Activated CD4-positive, alpha-beta T cell treated with anti-CD3 and anti-CD28 coated beads, Interleukin-2, amount 10 ng/mL, durations not matched to agents 24 days and 14 days (primary cell): ENCODE measurements around the gene TMEM150C. TPM values are rescaled to one million over a fixed set of nuclear protein-coding genes. Genes with fewer than 3 reads are reported as not detected.

Source experiments
- DNase-seq: peaks from one replicate; pipeline ENCODE4 v3.0.0; 2022
- H3K27ac Mint-ChIP-seq: one replicate; pipeline ENCODE4 v1.8.0; 2022; ENCODE audit warnings: mild to moderate bottlenecking, mixed read lengths
- H3K27me3 Mint-ChIP-seq: one replicate; pipeline ENCODE4 v1.8.0; 2022; ENCODE audit warnings: mixed read lengths
- H3K36me3 Mint-ChIP-seq: one replicate; pipeline ENCODE4 v1.8.0; 2022; ENCODE audit warnings: low read depth, mild to moderate bottlenecking, mixed read lengths
- H3K4me1 Mint-ChIP-seq: one replicate; pipeline ENCODE4 v1.8.0; 2021; ENCODE audit warnings: mixed read lengths
- H3K4me3 Mint-ChIP-seq: one replicate; pipeline ENCODE4 v1.8.0; 2022; ENCODE audit warnings: mild to moderate bottlenecking, moderate library complexity, mixed read lengths
- H3K9me3 Mint-ChIP-seq: one replicate; pipeline ENCODE4 v1.8.0; 2021; ENCODE audit warnings: mixed read lengths
- intact Hi-C: fragments of 100-400 bp; cut with micrococcal nuclease; formaldehyde crosslinking; loops from one replicate; pipeline ENCODE4 v1.15.1; 2023
- total RNA-seq: library from RNA; stranded (reverse); gene quantifications from 2 replicates; pipeline ENCODE4 v1.2.3, GENCODE V29; 2022

The TMEM150C gene
- total RNA-seq, 1 donor from 2014 or later, result not detected

- H3K4me1 Mint-ChIP-seq, result peaks cover 4% of the 10 kb centered on the region
- intact Hi-C loops, result loop anchor here (1.0 to 10.0 kb wide), 3 partner anchors 277 to 820 kb away; partner anchors contain the start of gene COQ2
- peak; percentile 95 for DNase-seq
- H3K36me3 Mint-ChIP-seq, result peaks cover 46% of the 10 kb centered on the region
- no peaks in the 10 kb centered on the region for H3K27me3 Mint-ChIP-seq
- H3K4me3 Mint-ChIP-seq, result no peak overlapping the region
- H3K27ac Mint-ChIP-seq, result no peak overlapping the region
- H3K9me3 Mint-ChIP-seq, result no peaks in the 10 kb centered on the region
Measured at GRCh38 chr4:82462415-82462831, 99.4 kb downstream of the TMEM150C start.

GRCh38 chr4:82461710-82462109 lies 100.1 kb downstream of the TMEM150C start:
- DNase-seq, result no peak
- H3K4me3 Mint-ChIP-seq, result no peak overlapping the region
- H3K36me3 Mint-ChIP-seq, result peaks cover 51% of the 10 kb centered on the region
- peaks cover 4% of the 10 kb centered on the region for H3K4me1 Mint-ChIP-seq
- no peaks in the 10 kb centered on the region for H3K9me3 Mint-ChIP-seq
- H3K27ac Mint-ChIP-seq, result peak overlapping the region; percentile 16
- no peaks in the 10 kb centered on the region for H3K27me3 Mint-ChIP-seq
- intact Hi-C loops, result loop anchor here (1.0 to 10.0 kb wide), 3 partner anchors 278 to 821 kb away; partner anchors contain the start of gene COQ2

- H3K4me3 Mint-ChIP-seq, result no peak overlapping the region
- H3K4me1 Mint-ChIP-seq, result peaks cover 6% of the 10 kb centered on the region
- no peaks in the 10 kb centered on the region for H3K27me3 Mint-ChIP-seq
- H3K27ac Mint-ChIP-seq, result peak overlapping the region; percentile 4
- H3K9me3 Mint-ChIP-seq, result no peaks in the 10 kb centered on the region
- intact Hi-C loops, result no loop called here
- DNase-seq, result no peak
- peaks cover 51% of the 10 kb centered on the region for H3K36me3 Mint-ChIP-seq
Measured at GRCh38 chr4:82458729-82459128, 103.1 kb downstream of the TMEM150C start.

- no peak overlapping the region for H3K4me3 Mint-ChIP-seq
- H3K27ac Mint-ChIP-seq, result no peak overlapping the region
- no peak for DNase-seq
- no peaks in the 10 kb centered on the region for H3K9me3 Mint-ChIP-seq
- no peaks in the 10 kb centered on the region for H3K27me3 Mint-ChIP-seq
- peaks cover 6% of the 10 kb centered on the region for H3K4me1 Mint-ChIP-seq
- peaks cover 54% of the 10 kb centered on the region for H3K36me3 Mint-ChIP-seq
- intact Hi-C loops, result no loop called here
Measured at GRCh38 chr4:82457266-82457665, 104.5 kb downstream of the TMEM150C start.

GRCh38 chr4:82452026-82452425 lies 109.8 kb downstream of the TMEM150C start:
- Mint-ChIP-seq H3K4me3 (no peak overlapping the region), H3K4me1 (peaks cover 11% of the 10 kb centered on the region), H3K9me3 (no peaks in the 10 kb centered on the region), H3K27me3 (no peaks in the 10 kb centered on the region), H3K36me3 (peaks cover 65% of the 10 kb centered on the region), H3K27ac (no peak overlapping the region)
- intact Hi-C loops, result no loop called here
- no peak for DNase-seq

- no peaks in the 10 kb centered on the region for H3K9me3 Mint-ChIP-seq
Measured at GRCh38 chr4:82450966-82451755, 110.6 kb downstream of the TMEM150C start.

GRCh38 chr4:82447886-82448285 lies 113.9 kb downstream of the TMEM150C start:
- DNase-seq, result no peak
- Mint-ChIP-seq H3K4me1 (peaks cover 13% of the 10 kb centered on the region), H3K27me3 (no peaks in the 10 kb centered on the region), H3K27ac (no peak overlapping the region), H3K36me3 (peaks cover 48% of the 10 kb centered on the region), H3K9me3 (no peaks in the 10 kb centered on the region), H3K4me3 (no peak overlapping the region)
- intact Hi-C loops, result no loop called here

More at GRCh38 chr4:82450966-82451755, 110.6 kb downstream of the TMEM150C start:
- no peak overlapping the region for H3K27ac Mint-ChIP-seq
- no peaks in the 10 kb centered on the region for H3K27me3 Mint-ChIP-seq
- H3K4me1 Mint-ChIP-seq, result peaks cover 11% of the 10 kb centered on the region
- no peak overlapping the region for H3K4me3 Mint-ChIP-seq
- intact Hi-C loops, result no loop called here
- H3K36me3 Mint-ChIP-seq, result peaks cover 62% of the 10 kb centered on the region
- DNase-seq, result no peak

GRCh38 chr4:82439088-82439487 lies 122.7 kb downstream of the TMEM150C start:
- Mint-ChIP-seq H3K36me3 (peaks cover 49% of the 10 kb centered on the region), H3K27ac (no peak overlapping the region), H3K4me1 (peaks cover 43% of the 10 kb centered on the region)

GRCh38 chr4:82437285-82438005 lies 124.3 kb downstream of the TMEM150C start:
- peaks cover 56% of the 10 kb centered on the region for H3K4me1 Mint-ChIP-seq
- no peak overlapping the region for H3K27ac Mint-ChIP-seq
- peaks cover 55% of the 10 kb centered on the region for H3K36me3 Mint-ChIP-seq
- intact Hi-C loops, result no loop called here
- no peak overlapping the region for H3K4me3 Mint-ChIP-seq
- H3K27me3 Mint-ChIP-seq, result no peaks in the 10 kb centered on the region
- H3K9me3 Mint-ChIP-seq, result no peaks in the 10 kb centered on the region
- DNase-seq, result no peak

More at GRCh38 chr4:82439088-82439487, 122.7 kb downstream of the TMEM150C start:
- Mint-ChIP-seq H3K27me3 (no peaks in the 10 kb centered on the region), H3K4me3 (no peak overlapping the region), H3K9me3 (no peaks in the 10 kb centered on the region)
- no peak for DNase-seq
- intact Hi-C loops, result no loop called here

GRCh38 chr4:82436780-82437179 lies 125.0 kb downstream of the TMEM150C start:
- Mint-ChIP-seq H3K9me3 (no peaks in the 10 kb centered on the region), H3K4me3 (no peak overlapping the region), H3K4me1 (peaks cover 60% of the 10 kb centered on the region), H3K27me3 (no peaks in the 10 kb centered on the region), H3K27ac (peak overlapping the region; percentile 75), H3K36me3 (peaks cover 52% of the 10 kb centered on the region)
- no peak for DNase-seq
- intact Hi-C loops, result no loop called here

GRCh38 chr4:82436130-82436529 lies 125.7 kb downstream of the TMEM150C start:
- DNase-seq, result no peak
- Mint-ChIP-seq H3K4me3 (no peak overlapping the region), H3K27ac (no peak overlapping the region), H3K36me3 (peaks cover 53% of the 10 kb centered on the region), H3K9me3 (no peaks in the 10 kb centered on the region), H3K4me1 (peaks cover 63% of the 10 kb centered on the region), H3K27me3 (no peaks in the 10 kb centered on the region)
- intact Hi-C loops, result no loop called here

- H3K27me3 Mint-ChIP-seq, result no peaks in the 10 kb centered on the region
- H3K4me3 Mint-ChIP-seq, result peak overlapping the region; percentile 15
- no peak for DNase-seq
- peaks cover 53% of the 10 kb centered on the region for H3K36me3 Mint-ChIP-seq
- no peaks in the 10 kb centered on the region for H3K9me3 Mint-ChIP-seq
- peaks cover 64% of the 10 kb centered on the region for H3K4me1 Mint-ChIP-seq
- H3K27ac Mint-ChIP-seq, result peak overlapping the region; percentile 64
- intact Hi-C loops, result loop anchor here (5.0 kb wide), 1 partner anchor 922 kb away; no protein-coding TSS in a partner anchor
Measured at GRCh38 chr4:82434949-82435348, 126.8 kb downstream of the TMEM150C start.

GRCh38 chr4:82433791-82434190 lies 128.0 kb downstream of the TMEM150C start:
- peaks cover 55% of the 10 kb centered on the region for H3K4me1 Mint-ChIP-seq
- peak overlapping the region; percentile 68 for H3K4me3 Mint-ChIP-seq
- DNase-seq, result no peak
- no peaks in the 10 kb centered on the region for H3K9me3 Mint-ChIP-seq
- no peaks in the 10 kb centered on the region for H3K27me3 Mint-ChIP-seq
- H3K27ac Mint-ChIP-seq, result peak overlapping the region; percentile 93
- peaks cover 56% of the 10 kb centered on the region for H3K36me3 Mint-ChIP-seq
- intact Hi-C loops, result loop anchor here (5.0 kb wide), 1 partner anchor 924 kb away; no protein-coding TSS in a partner anchor
